GM23338 (cell line): Measurements from ENCODE around the gene HELB. TPM values are rescaled to one million over a fixed set of nuclear protein-coding genes. Genes with fewer than 3 reads are reported as not detected.

Experiments used
- ATAC-seq: fragments of 200-7000 bp; cut with Tn5 transposase; 3 replicates; pipeline ENCODE4 v1.9.1; 2020
- DNase-seq: peaks from one replicate; pipeline ENCODE4 v3.0.0-alpha.2; 2015; ENCODE audit warnings: low spot score
- H2AFZ ChIP-seq: fragments of 200-600 bp; sonication (generic); 2 replicates; pipeline ENCODE4 v1.8.0; 2016; ENCODE audit warnings: antibody characterized with exemption, mild to moderate bottlenecking, moderate library complexity
- H3F3A ChIP-seq: fragments of 200-600 bp; sonication (generic); replicated peaks from 2 replicates; pipeline ENCODE4 v1.8.0; 2017; ENCODE audit warnings: antibody characterized with exemption, mixed run types, low read depth
- H3K27ac ChIP-seq: fragments of 200-600 bp; sonication (generic); 2 replicates; pipeline ENCODE4 v1.6.1; 2016; ENCODE audit warnings: low read depth
- H3K27me3 ChIP-seq: fragments of 200-600 bp; sonication (generic); 2 replicates; pipeline ENCODE4 v1.8.0; 2016; ENCODE audit warnings: mild to moderate bottlenecking, mixed run types, moderate library complexity; ENCODE audit not compliant: insufficient read depth
- H3K36me3 ChIP-seq: fragments of 200-600 bp; sonication (generic); 2 replicates; pipeline ENCODE4 v1.8.0; 2016; ENCODE audit warnings: mild to moderate bottlenecking; ENCODE audit not compliant: insufficient read depth
- H3K4me1 ChIP-seq: fragments of 200-600 bp; sonication (generic); 2 replicates; pipeline ENCODE4 v1.8.0; 2016; ENCODE audit warnings: mild to moderate bottlenecking, moderate library complexity; ENCODE audit not compliant: insufficient read depth
- H3K4me2 ChIP-seq: fragments of 200-600 bp; sonication (generic); 2 replicates; pipeline ENCODE4 v1.7.1; 2017; ENCODE audit warnings: mixed run types
- H3K4me3 ChIP-seq: fragments of 200-600 bp; sonication (generic); 2 replicates; pipeline ENCODE4 v1.6.1; 2016; ENCODE audit warnings: mixed run types
- H3K79me2 ChIP-seq: fragments of 200-600 bp; sonication (generic); replicated peaks from 2 replicates; pipeline ENCODE4 v1.8.0; 2017; ENCODE audit warnings: mild to moderate bottlenecking; ENCODE audit not compliant: insufficient read depth
- H3K9me2 ChIP-seq: fragments of 200-600 bp; sonication (generic); 2 replicates; pipeline ENCODE4 v1.8.0; 2017; ENCODE audit not compliant: insufficient read depth
- H4K20me1 ChIP-seq: fragments of 200-600 bp; sonication (generic); replicated peaks from 2 replicates; pipeline ENCODE4 v1.8.0; 2017; ENCODE audit warnings: mild to moderate bottlenecking; ENCODE audit not compliant: insufficient read depth
- H3K27ac Mint-ChIP-seq: 2 replicates; pipeline ENCODE4 v1.8.0; 2020; ENCODE audit warnings: inconsistent platforms, mild to moderate bottlenecking, moderate library complexity, mixed read lengths
- H3K27me3 Mint-ChIP-seq: 3 replicates; pipeline ENCODE4 v1.8.0; 2022; ENCODE audit warnings: low read depth, mild to moderate bottlenecking, moderate library complexity, mixed read lengths, inconsistent platforms; ENCODE audit not compliant: insufficient read depth, poor library complexity
- H3K36me3 Mint-ChIP-seq: 3 replicates; pipeline ENCODE4 v1.8.0; 2021; ENCODE audit warnings: low read depth, mild to moderate bottlenecking, inconsistent platforms, moderate library complexity, mixed read lengths
- H3K4me1 Mint-ChIP-seq: 3 replicates; pipeline ENCODE4 v1.8.0; 2020; ENCODE audit warnings: mild to moderate bottlenecking, inconsistent platforms, mixed read lengths
- H3K4me3 Mint-ChIP-seq: 3 replicates; pipeline ENCODE4 v1.8.0; 2021; ENCODE audit warnings: moderate library complexity, mild to moderate bottlenecking, inconsistent platforms, mixed read lengths
- H3K9me3 Mint-ChIP-seq: 3 replicates; pipeline ENCODE4 v1.8.0; 2020; ENCODE audit warnings: moderate library complexity, mild to moderate bottlenecking, inconsistent platforms, mixed read lengths
- CREB1 ChIP-seq: fragments of 250-450 bp; sonication (Bioruptor Pico); IDR thresholded peaks from 2 replicates; pipeline ENCODE4 v1.5.0; 2020; ENCODE audit warnings: low read depth, mild to moderate bottlenecking, moderate library complexity
- CTCF ChIP-seq, 2 experiments: fragments of 200-600 bp in 1 of 2; sonication (generic) in 1 of 2; conservative IDR thresholded peaks; 2 replicates each; pipeline versions ENCODE4 v1.5.1 to v1.6.1; 2016 to 2017; ENCODE audit warnings: antibody characterized with exemption in 2 of 2, low read depth in 2 of 2, mild to moderate bottlenecking in 2 of 2, moderate library complexity in 1 of 2
- ETS1 ChIP-seq: IDR thresholded peaks from 2 replicates; pipeline ENCODE4 v1.6.1; 2016; ENCODE audit warnings: antibody characterized with exemption
- EZH2 ChIP-seq: fragments of 200-600 bp; sonication (generic); IDR thresholded peaks from one replicate; pipeline ENCODE4 v1.8.0; 2017; ENCODE audit warnings: antibody characterized with exemption, mild to moderate bottlenecking, low read depth; ENCODE audit not compliant: unreplicated experiment
- EZH2phosphoT487 ChIP-seq: fragments of 200-600 bp; sonication (generic); IDR thresholded peaks from one replicate; pipeline ENCODE4 v1.8.1; 2018; ENCODE audit warnings: antibody characterized with exemption; ENCODE audit not compliant: unreplicated experiment
- JUNB ChIP-seq: IDR thresholded peaks from one replicate; pipeline ENCODE4 v1.6.1; 2016; ENCODE audit warnings: antibody characterized with exemption; ENCODE audit not compliant: unreplicated experiment
- NANOG ChIP-seq: IDR thresholded peaks from 2 replicates; pipeline ENCODE4 v1.6.1; 2016; ENCODE audit warnings: antibody characterized with exemption, borderline replicate concordance
- POLR2AphosphoS5 ChIP-seq: IDR thresholded peaks from 2 replicates; pipeline ENCODE4 v1.6.1; 2016; ENCODE audit warnings: antibody characterized with exemption, low read depth
- REST ChIP-seq: IDR thresholded peaks from one replicate; pipeline ENCODE4 v1.6.1; 2018; ENCODE audit warnings: antibody characterized with exemption; ENCODE audit not compliant: unreplicated experiment
- STAT1 ChIP-seq: IDR thresholded peaks from one replicate; pipeline ENCODE4 v1.6.1; 2016; ENCODE audit warnings: antibody characterized with exemption; ENCODE audit not compliant: unreplicated experiment
- ZNF114 ChIP-seq: fragments of 250-450 bp; sonication (Bioruptor Pico); IDR thresholded peaks from 2 replicates; pipeline ENCODE4 v1.5.0; 2020; ENCODE audit warnings: mild to moderate bottlenecking, moderate library complexity
- ZNF331 ChIP-seq: fragments of 250-450 bp; sonication (Bioruptor Pico); IDR thresholded peaks from 2 replicates; pipeline ENCODE4 v1.5.0; 2020; ENCODE audit warnings: low read depth, mild to moderate bottlenecking, moderate library complexity
- ZNF462 ChIP-seq: fragments of 250-450 bp; sonication (Bioruptor Pico); IDR thresholded peaks from 2 replicates; pipeline ENCODE4 v1.5.0; 2020; ENCODE audit warnings: mild to moderate bottlenecking, moderate library complexity
- polyA plus RNA-seq: library from polyadenylated mRNA; unstranded; fragments of >200 nt; fragmentation: Nextera tagmentation; extraction: Ambion mirVana; gene quantifications from 2 replicates; pipeline ENCODE4 v1.2.1, GENCODE V29; 2016
- total RNA-seq: library from RNA; depleted of rRNA; stranded (reverse); fragments of >200 nt; shearing (Covaris generic); gene quantifications from 2 replicates; pipeline ENCODE4 v1.2.3, GENCODE V29; 2014

Gene HELB
- total and polyA plus RNA-seq, 2 experiments from 2014 or later = 3.1 to 18.2 TPM

GRCh38 chr12:66309606-66310005 is 7.3 kb downstream of the HELB start:
- no peaks in the 10 kb centered on the region for H3K27me3 ChIP-seq
- no peak overlapping the region for H3K4me3 ChIP-seq
- DNase-seq = no peak
- Mint-ChIP-seq H3K27me3 (no peaks in the 10 kb centered on the region), H3K27ac (no peak overlapping the region), H3K4me1 (no peaks in the 10 kb centered on the region), H3K4me3 (no peak overlapping the region), H3K9me3 (no peaks in the 10 kb centered on the region), H3K36me3 (peaks cover 22% of the 10 kb centered on the region)
- H3K9me2 ChIP-seq = no peaks in the 10 kb centered on the region
- H2AFZ ChIP-seq = no peak overlapping the region
- H3K79me2 ChIP-seq = no peaks in the 10 kb centered on the region; the same call in 1 of the 2 replicates
- no peaks in the 10 kb centered on the region for H3F3A ChIP-seq
- no peak overlapping the region for H3K4me2 ChIP-seq
- no peak for TF ChIP-seq CREB1
- TF ChIP-seq EZH2 = no peak
- no peak for TF ChIP-seq ZNF462 (CRISPR knock-in tag)
- TF ChIP-seq CTCF (conservative IDR thresholded peaks at IDR 0.05; ENCODE audit: low read depth in 2 of 2) = no peak
- TF ChIP-seq ETS1 = no peak
- no peak for TF ChIP-seq ZNF331 (CRISPR knock-in tag)
- TF ChIP-seq NANOG = no peak
- TF ChIP-seq ZNF114 (CRISPR knock-in tag) = no peak
- no peak for TF ChIP-seq EZH2phosphoT487
- TF ChIP-seq REST = no peak
- no peak for TF ChIP-seq JUNB
- no peak for TF ChIP-seq POLR2AphosphoS5
- TF ChIP-seq STAT1 = no peak
- no peaks in the 10 kb centered on the region for H3K4me1 ChIP-seq
- H4K20me1 ChIP-seq = no peaks in the 10 kb centered on the region; the same call in 1 of the 2 replicates
- peaks cover 17% of the 10 kb centered on the region for H3K36me3 ChIP-seq
- no peak overlapping the region for H3K27ac ChIP-seq
- no peak for ATAC-seq
